ENCODE results near the gene NTSR1. TPM values are rescaled to one million over a fixed set of nuclear protein-coding genes. Genes with fewer than 3 reads are reported as not detected.

Gene NTSR1
- total and polyA plus RNA-seq, 2 of the 13 experiments (the other 11 are each of a cell fraction or from before 2014, with no cell fraction given) = 0.09 to 0.12 TPM

GRCh38 chr20:62808211-62808865, 99.7 kb downstream of the NTSR1 start (continued):
- TF ChIP-seq ZBTB49 (CRISPR knock-in tag; IDR thresholded peaks at IDR 0.05; ENCODE audit: borderline replicate concordance) (no peak), ZNF883 (CRISPR knock-in tag; IDR thresholded peaks at IDR 0.05; ENCODE audit: not compliant biosample characterization) (no peak), CENPT (CRISPR knock-in tag; IDR thresholded peaks at IDR 0.05; ENCODE audit: low read depth) (no peak), ZNF558 (CRISPR knock-in tag; IDR thresholded peaks at IDR 0.05; ENCODE audit: borderline replicate concordance) (no peak)

DNA sequence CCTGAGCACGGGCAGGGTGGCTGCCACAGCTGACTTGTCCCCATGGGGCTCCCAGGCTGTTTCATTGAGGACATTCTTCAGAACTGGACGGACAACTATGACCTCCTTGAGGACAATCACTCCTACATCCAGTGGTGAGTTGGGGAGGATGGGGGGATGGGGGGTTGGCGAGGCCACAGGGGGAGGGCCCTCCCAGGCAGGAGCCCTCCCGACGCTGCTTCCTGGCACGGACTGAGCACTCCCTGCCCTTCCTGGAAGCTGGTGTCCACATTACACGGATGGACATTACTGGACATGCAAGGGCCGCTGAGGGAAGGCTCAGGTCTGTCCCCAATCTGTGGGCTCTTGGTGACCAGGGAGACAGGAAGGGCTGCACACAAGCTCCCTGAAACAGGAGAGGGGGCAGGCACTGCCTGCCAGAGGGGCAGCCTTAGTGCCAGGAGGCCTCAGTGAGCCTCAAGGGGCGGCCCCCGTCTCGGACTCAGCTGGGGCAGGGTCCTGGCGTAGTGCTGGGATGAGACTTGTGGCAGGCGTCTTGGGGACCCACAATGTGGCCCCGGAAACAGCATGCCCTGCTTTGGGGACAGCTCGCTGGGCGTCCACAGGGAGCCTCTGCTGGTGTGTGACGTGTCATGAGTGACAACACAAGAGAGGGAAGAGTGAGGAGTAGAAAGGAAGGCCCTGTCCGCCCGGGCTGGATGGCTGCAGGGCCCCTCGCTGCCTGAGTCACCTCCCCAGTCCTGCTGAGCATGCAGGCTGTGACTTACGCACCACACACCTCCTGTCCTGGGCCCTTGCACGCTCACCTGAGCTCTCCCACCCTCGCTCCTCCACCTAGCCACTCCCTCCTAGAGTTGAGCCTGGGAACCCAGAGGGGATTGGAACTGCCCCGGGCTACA, 101.1 kb downstream of the NTSR1 start:
- no peak overlapping the region for H3K27ac ChIP-seq (ENCODE audit: extremely low read length, insufficient read depth, low read length)
- H4K20me1 ChIP-seq (ENCODE audit: insufficient read depth, low read length) = peaks cover 15% of the 10 kb centered on the region; the same call in 1 of the 2 replicates
- peaks cover 24% of the 10 kb centered on the region for H3K79me2 ChIP-seq (ENCODE audit: insufficient read depth, low read length)
- H3K4me2 ChIP-seq (ENCODE audit: low read depth, low read length) = no peak overlapping the region
- no TSS peak for BruUV-seq (replicated peaks)
- ATAC-seq = no peak
- ChIA-PET POLR2A (interaction anchor here (0.6 to 1.2 kb wide), 4 partner anchors 13 to 143 kb away, joined by 3 to 4 read pairs (median 3); no protein-coding TSS in a partner anchor), CTCF (ENCODE audit: low intra/inter-chr PET ratio, low total read pairs) (interaction anchor here (2.1 kb wide), 1 partner anchor 18 kb away, joined by 25 read pairs; no protein-coding TSS in a partner anchor)
- in situ Hi-C loops (cut with HindIII; ENCODE audit: extremely low pct_ligation_motif_present, low pct_unique_long_range_greater_than_20kb) (no loop called here), intact Hi-C loops (cut with micrococcal nuclease; ENCODE audit: unreplicated experiment) (loop anchor here (5.0 kb wide), 1 partner anchor 187 kb away; no protein-coding TSS in a partner anchor)
- H3K36me3 ChIP-seq (replicated peaks in 1 of 2; ENCODE audit: control insufficient read depth in 1 of 2, insufficient read depth in 2 of 2, low read length in 2 of 2) = peaks cover 45 to 68% of the 10 kb centered on the region in 2 experiments
- peaks cover 31% of the 10 kb centered on the region for H3K4me1 ChIP-seq (ENCODE audit: insufficient read depth, low read length)
- H3K9ac ChIP-seq (ENCODE audit: insufficient read depth, low read depth, low read length) = no peak overlapping the region
- H3K27me3 ChIP-seq (ENCODE audit: control insufficient read depth in 1 of 2, insufficient read depth in 2 of 2, low read length in 2 of 2) = no peaks in the 10 kb centered on the region
- H3K4me3 ChIP-seq (replicated peaks in 1 of 3; ENCODE audit: insufficient read depth in 1 of 3, low read depth in 2 of 3, low read length in 3 of 3) = no peak overlapping the region
- WGBS (ENCODE audit: low lambda C conversion rate) = 97% methylated on average over 24 of the region's 24 CpGs
- no peak for DNase-seq (ENCODE audit: low spot score)
- FAIRE-seq = no peak
- H2AFZ ChIP-seq (ENCODE audit: low read length) = no peak overlapping the region
- H3K9me3 ChIP-seq (ENCODE audit: low read length) = no peaks in the 10 kb centered on the region
- no peak for TF ChIP-seq RARA (CRISPR knock-in tag; IDR thresholded peaks at IDR 0.05)
- TF ChIP-seq ZNF274 (CRISPR knock-in tag; IDR thresholded peaks at IDR 0.05) = no peak
- no peak for TF ChIP-seq ZNF530 (CRISPR knock-in tag; IDR thresholded peaks at IDR 0.05; ENCODE audit: low read depth)
- no peak for TF ChIP-seq TFDP2 (CRISPR knock-in tag; IDR thresholded peaks at IDR 0.05)
- TF ChIP-seq, protein P1, sequence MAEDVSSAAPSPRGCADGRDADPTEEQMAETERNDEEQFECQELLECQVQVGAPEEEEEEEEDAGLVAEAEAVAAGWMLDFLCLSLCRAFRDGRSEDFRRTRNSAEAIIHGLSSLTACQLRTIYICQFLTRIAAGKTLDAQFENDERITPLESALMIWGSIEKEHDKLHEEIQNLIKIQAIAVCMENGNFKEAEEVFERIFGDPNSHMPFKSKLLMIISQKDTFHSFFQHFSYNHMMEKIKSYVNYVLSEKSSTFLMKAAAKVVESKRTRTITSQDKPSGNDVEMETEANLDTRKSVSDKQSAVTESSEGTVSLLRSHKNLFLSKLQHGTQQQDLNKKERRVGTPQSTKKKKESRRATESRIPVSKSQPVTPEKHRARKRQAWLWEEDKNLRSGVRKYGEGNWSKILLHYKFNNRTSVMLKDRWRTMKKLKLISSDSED (CRISPR knock-in tag; IDR thresholded peaks at IDR 0.05) = no peak
- TF ChIP-seq ZC3H13 (CRISPR knock-in tag; IDR thresholded peaks at IDR 0.05) = 0 out of 2 replicates have a peak, but pooled peaks have one; percentile 26
- no peak for TF ChIP-seq TARDBP (CRISPR knock-in tag; IDR thresholded peaks at IDR 0.05)
- TF ChIP-seq, protein P2, sequence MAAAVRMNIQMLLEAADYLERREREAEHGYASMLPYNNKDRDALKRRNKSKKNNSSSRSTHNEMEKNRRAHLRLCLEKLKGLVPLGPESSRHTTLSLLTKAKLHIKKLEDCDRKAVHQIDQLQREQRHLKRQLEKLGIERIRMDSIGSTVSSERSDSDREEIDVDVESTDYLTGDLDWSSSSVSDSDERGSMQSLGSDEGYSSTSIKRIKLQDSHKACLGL (CRISPR knock-in tag; IDR thresholded peaks at IDR 0.05) = 0 out of 2 replicates have a peak, but pooled peaks have one; percentile 42
- TF ChIP-seq ATM (IDR thresholded peaks at IDR 0.05; ENCODE audit: borderline replicate concordance) = no peak
- TF ChIP-seq DNMT3B (CRISPR knock-in tag; conservative IDR thresholded peaks at IDR 0.05) = no peak
